NK-92 (cell line): ENCODE data around the gene PHF21A.

Experiments
- DNase-seq: peaks from one replicate; lab custom pipeline; 2025; ENCODE audit not compliant: unreplicated experiment; lab: John Stamatoyannopoulos, UW

Gene PHF21A

GRCh38 chr11:46079662-46080061, 41.6 kb downstream of the PHF21A start:
- DNase-seq = no peak

DNA sequence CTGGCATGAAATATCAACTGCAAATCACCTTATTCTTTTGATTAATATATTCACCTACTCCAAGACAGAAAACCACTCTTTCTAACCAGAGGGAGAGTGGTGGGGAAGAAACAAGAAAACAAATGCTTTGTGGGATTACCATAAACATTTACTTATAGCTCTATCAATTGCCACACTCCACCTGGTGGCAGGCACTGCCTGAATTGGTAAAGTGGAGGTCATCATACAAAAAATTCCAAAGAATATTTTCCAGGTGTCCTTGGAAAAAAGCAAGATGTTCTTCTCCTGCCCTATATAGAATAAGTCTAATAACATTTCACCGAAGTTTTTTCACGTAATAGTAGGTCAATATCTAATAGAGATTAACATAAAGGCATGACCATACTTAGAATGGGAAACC, 45.3 kb downstream of the PHF21A start:
- no peak for DNase-seq

DNA sequence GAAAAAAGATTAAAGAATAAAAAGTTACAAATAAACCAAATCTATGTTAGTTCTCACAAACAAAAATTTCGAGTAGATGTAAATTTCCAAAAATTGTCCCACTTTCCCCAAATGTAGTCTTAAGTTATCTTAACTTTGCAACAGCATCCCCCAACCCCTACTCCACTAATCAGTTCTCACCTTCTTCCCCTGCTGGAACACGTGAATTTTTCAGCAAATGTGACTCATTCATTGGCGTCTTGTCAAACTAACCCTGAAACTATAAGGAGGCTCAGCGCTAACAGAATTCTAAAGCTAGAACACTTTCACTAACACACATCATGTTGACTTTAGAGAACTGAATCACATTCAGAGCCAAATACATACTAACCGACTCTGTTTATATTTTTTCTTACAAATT, 46.1 kb downstream of the PHF21A start:
- DNase-seq = no peak

GRCh38 chr11:46073632-46074031, 47.6 kb downstream of the PHF21A start:
- no peak for DNase-seq

- no peak for DNase-seq
Measured at GRCh38 chr11:46072172-46072964, 48.9 kb downstream of the PHF21A start.

- DNase-seq = no peak
Measured at GRCh38 chr11:46071091-46071490, 50.2 kb downstream of the PHF21A start.

DNA sequence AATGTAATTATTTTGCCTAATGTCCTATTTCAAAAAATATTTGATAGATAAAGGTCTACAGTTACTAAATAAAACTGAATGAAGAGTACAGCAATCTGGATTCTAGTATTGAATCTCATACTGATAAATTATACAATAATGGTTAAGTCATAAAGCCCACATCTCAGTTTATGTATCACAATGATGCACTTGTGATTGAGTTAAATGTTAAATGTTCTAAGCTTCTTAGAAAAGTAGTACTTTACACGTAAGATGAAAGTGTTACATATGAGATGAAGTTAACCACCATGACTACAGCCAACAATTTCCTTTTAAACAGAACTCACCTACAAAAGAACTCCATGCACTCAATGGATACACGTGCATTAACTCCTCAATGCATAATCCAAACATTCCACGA, 51.7 kb downstream of the PHF21A start:
- DNase-seq = no peak

DNA sequence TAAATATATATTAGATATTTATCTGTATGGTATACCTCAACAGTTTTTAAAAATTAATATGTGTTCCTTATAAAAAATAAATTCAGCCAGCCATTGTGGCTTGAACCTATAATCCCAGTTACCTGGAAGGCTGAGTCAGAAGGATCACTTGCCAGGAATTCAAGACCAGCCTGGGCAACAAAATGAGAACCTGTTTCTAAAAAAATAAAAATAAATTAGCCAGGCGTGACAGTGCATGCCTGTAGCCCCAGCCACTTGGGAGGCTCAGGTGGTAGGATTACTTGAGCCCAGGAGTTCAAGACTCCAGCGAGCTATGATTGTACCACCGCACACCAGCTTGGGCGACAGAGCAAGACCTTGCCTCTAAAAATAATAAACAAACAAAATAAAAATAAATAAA, 54.9 kb downstream of the PHF21A start:
- DNase-seq = no peak

DNA sequence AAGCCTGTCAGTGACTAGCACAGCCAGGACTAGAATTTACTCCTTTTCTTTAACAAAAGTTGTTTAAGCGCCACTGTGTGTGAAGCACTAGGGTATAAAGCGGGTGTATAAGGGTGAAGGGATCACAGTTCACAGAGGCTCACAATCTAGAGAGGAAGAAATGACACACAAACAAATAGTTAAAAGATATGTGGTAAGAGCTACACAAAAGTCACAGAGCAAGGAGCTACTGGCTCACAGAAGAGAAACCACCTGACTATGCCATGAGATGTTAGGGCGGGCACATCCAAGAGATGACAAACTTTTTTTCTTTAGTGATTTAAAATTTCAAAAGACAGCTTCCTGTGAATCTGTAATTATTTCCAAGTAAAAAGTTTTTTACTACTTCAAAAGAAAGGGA, 55.6 kb downstream of the PHF21A start:
- no peak for DNase-seq

DNA sequence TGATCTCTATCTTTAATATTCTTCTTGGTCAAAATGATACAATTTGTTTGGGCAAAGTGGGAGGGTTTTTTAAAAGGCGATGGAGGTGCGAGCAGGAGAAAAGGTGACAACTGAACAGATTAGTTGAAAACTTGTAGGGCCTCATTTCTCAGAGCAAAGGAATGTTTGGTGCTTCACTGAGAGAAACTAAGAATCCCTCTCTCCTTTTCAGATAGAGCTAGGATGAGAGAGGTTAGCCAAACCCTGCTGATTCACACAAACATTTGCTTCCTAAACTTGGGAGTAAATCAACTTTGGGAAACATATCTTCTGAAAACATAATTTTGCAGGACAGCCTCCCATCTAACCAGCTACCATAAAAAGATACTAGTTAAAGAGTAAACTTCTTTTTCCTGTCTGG, 57.0 kb downstream of the PHF21A start:
- DNase-seq = no peak

DNA sequence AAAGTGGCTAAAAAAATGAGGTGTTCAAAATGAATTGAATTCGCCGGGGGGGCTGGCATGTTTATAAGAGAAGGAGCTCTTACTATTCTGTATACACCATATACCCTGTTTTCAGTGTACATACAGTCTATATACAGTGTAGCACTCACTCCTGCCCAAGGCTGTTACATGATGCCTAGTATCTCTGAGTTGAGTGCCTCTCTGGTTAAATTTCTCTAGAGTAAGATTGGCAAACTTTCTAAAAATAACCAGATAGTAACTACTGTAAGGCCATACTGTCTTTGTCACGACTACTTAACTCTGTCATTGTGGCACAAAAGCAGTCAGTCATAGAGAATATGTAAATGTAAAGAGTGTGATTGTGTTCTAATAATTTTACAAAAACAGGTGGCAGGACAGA, 58.1 kb downstream of the PHF21A start:
- no peak for DNase-seq

- DNase-seq = no peak
Measured at GRCh38 chr11:46060013-46060412, 61.2 kb downstream of the PHF21A start.

GRCh38 chr11:46057489-46057888, 63.8 kb downstream of the PHF21A start:
- DNase-seq = no peak

DNA sequence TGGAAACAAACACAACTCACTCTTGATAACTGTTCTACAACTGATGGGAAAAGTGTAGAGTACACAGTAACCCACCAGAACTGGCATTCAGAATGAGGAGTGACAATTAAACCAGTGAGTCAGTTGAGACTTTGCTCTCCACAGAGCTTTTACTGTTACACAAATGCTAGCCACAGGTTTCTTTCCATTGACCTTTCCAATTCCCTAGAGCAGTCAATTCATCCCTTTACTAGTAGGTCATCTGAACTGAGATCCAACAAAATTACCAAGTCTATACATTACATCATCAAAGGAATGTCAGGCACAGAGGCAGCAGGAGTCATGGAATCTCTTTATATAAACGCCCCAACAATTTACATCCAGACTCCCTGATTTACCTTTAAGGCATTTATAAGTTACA, 65.9 kb downstream of the PHF21A start:
- DNase-seq = no peak

- no peak for DNase-seq
Measured at GRCh38 chr11:46051102-46051501, 70.2 kb downstream of the PHF21A start.

GRCh38 chr11:46050662-46051061, 70.6 kb downstream of the PHF21A start:
- DNase-seq = no peak

GRCh38 chr11:46050003-46050461, 71.2 kb downstream of the PHF21A start:
- no peak for DNase-seq

DNA sequence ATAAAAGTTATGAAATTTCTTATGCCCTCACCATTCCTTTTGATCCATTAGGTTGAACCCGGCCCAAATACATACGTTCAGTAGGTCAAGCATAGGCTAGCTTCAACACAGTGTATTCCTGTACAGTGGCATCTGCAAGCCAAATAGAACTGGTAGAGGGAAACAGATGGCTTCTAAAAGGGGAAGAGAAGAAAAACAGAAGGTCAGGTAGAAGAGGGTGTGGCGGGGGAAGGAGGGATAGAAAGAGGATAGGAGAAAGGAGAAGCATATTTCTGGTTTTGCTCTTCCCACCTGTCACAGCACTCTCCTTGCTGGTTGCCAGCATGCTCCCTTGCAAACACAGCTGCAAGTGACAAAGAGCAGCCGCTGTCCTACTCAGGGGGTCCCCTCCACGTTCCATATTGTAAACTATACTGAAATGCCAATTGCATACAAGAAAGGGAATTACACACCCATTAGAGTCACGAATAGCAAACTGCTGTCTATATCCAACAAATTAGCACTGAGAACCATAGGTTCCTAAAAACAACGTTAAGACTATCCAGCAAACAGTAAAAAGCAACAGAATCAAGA, 71.8 kb downstream of the PHF21A start:
- no peak for DNase-seq

DNA sequence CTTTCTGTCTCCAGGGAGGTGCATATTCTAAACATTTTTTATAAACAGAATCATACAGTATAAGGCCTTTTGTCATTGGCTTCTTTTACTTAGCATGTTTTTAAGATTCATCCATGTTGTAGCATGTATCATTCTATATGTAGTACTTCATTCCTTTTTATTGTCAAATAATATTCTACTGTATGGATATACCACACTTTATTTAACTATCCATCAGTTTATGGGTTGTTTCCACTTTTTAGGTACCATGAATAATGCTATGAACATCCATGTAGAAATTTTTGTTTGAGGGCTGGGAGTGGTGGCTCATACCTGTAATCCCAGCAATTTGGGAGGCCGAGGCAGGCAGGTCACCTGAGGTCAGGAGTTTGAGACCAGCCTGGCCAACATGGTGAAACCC, 73.1 kb downstream of the PHF21A start:
- no peak for DNase-seq

GRCh38 chr11:46047520-46047919, 73.7 kb downstream of the PHF21A start:
- DNase-seq = no peak

DNA sequence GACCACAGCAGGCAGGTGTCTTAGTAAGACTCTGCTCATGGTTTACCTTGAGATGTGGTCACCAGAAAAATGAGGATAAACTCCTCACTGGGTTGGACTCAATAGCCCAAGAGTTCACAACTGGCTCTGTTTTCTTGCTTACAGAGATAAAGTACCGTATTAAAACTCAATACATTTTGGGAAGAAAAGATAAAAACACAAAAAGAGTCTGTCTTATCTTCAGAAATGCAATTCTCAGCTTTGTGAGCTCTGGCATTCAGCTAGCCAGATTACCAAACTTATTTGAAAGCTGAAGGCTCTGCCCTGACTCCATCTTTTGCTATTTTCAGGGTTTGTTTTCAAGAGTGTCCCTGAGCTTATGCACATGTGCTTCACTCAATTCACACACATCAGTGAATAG, 75.4 kb downstream of the PHF21A start:
- no peak for DNase-seq

DNA sequence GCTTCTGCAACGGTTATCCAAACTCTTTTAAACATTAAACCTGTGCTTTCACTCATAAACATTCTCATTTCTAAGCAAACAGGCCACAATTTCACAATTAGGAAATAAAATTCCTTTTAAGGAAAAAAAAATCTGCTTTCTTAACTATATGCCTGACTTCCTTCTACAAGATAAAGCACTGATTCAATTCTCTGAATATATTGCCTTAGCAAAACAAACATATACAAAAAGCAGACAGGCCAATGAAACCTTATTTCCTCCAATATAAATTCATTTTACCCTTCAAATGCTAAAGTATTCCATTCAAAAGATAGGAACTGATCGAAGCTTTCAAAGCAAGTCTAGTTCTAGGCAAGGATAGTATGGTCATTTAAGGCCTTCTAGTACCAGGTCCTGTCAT, 76.7 kb downstream of the PHF21A start:
- DNase-seq = no peak

- no peak for DNase-seq
Measured at GRCh38 chr11:46039990-46040389, 81.3 kb downstream of the PHF21A start.
